HepG2 (cell line): Measurements from ENCODE around the gene HNRNPL. TPM values are rescaled to one million over a fixed set of nuclear protein-coding genes. Genes with fewer than 3 reads are reported as not detected.

ENCODE experiments used
- AFF4 ChIP-seq: sonication (generic); formaldehyde crosslinking; IDR thresholded peaks from 2 replicates; pipeline ENCODE4 v1.4.0; 2020; ENCODE audit warnings: missing genetic modification reagents
- ATF5 ChIP-seq: sonication (generic); formaldehyde crosslinking; IDR thresholded peaks from 2 replicates; pipeline ENCODE4 v1.4.0; 2020; ENCODE audit warnings: mild to moderate bottlenecking, low read depth, missing genetic modification reagents
- BRD4 ChIP-seq: sonication (generic); formaldehyde crosslinking; IDR thresholded peaks from 2 replicates; pipeline ENCODE4 v1.4.0; 2020; ENCODE audit warnings: missing genetic modification reagents
- CHD2 ChIP-seq: IDR thresholded peaks from 2 replicates; pipeline ENCODE4 v1.6.1; 2011; ENCODE audit warnings: low read depth, low read length, improper control_type of control experiment
- HDAC2 ChIP-seq: sonication (generic); formaldehyde crosslinking; IDR thresholded peaks from 2 replicates; pipeline ENCODE4 v1.4.0; 2020; ENCODE audit warnings: missing genetic modification reagents
- HIVEP1 ChIP-seq: sonication (generic); formaldehyde crosslinking; IDR thresholded peaks from 2 replicates; pipeline ENCODE4 v1.4.0; 2020; ENCODE audit warnings: mild to moderate bottlenecking, missing genetic modification reagents
- HMGXB4 ChIP-seq, 2 experiments: sonication (generic) in 1 of 2; formaldehyde crosslinking in 1 of 2; IDR thresholded peaks; 2 replicates each; pipeline versions ENCODE4 v1.4.0 to v1.6.1; 2018 to 2020; ENCODE audit warnings: missing genetic modification reagents in 2 of 2, borderline replicate concordance in 1 of 2, low read depth in 1 of 2, mild to moderate bottlenecking in 1 of 2, missing biosample characterization in 1 of 2
- HNRNPK ChIP-seq: fragments of 200-400 bp; formaldehyde crosslinking; IDR thresholded peaks from 2 replicates; pipeline ENCODE4 v1.6.1; 2018; ENCODE audit warnings: low read length, low read depth, moderate library complexity, mild to moderate bottlenecking; ENCODE audit not compliant: poor library complexity, severe bottlenecking
- KMT2A ChIP-seq: sonication (generic); formaldehyde crosslinking; IDR thresholded peaks from 2 replicates; pipeline ENCODE4 v1.4.0; 2020; ENCODE audit warnings: missing genetic modification reagents
- MTA1 ChIP-seq: sonication (generic); formaldehyde crosslinking; IDR thresholded peaks from 2 replicates; pipeline ENCODE4 v1.4.0; 2020; ENCODE audit warnings: missing genetic modification reagents, mild to moderate bottlenecking, borderline replicate concordance
- NCOA2 ChIP-seq: sonication (generic); formaldehyde crosslinking; IDR thresholded peaks from 2 replicates; pipeline ENCODE4 v1.8.0; 2022; ENCODE audit warnings: inconsistent platforms
- PAX8 ChIP-seq: sonication (generic); formaldehyde crosslinking; IDR thresholded peaks from 2 replicates; pipeline ENCODE4 v1.8.0; 2022; ENCODE audit warnings: mild to moderate bottlenecking, missing genetic modification reagents, borderline replicate concordance
- PRMT3 ChIP-seq: sonication (generic); formaldehyde crosslinking; IDR thresholded peaks from 2 replicates; pipeline ENCODE4 v1.8.1; 2022; ENCODE audit warnings: low read depth, mild to moderate bottlenecking, moderate library complexity, missing genetic modification reagents, borderline replicate concordance
- RARG ChIP-seq: sonication (generic); formaldehyde crosslinking; IDR thresholded peaks from 2 replicates; pipeline ENCODE4 v1.4.0; 2020; ENCODE audit warnings: low read depth, mild to moderate bottlenecking, missing genetic modification reagents
- RORA ChIP-seq: sonication (generic); formaldehyde crosslinking; IDR thresholded peaks from 2 replicates; pipeline ENCODE4 v1.5.0; 2020; ENCODE audit warnings: mild to moderate bottlenecking, missing genetic modification reagents, moderate library complexity
- SMARCC2 ChIP-seq: fragments of 450-650 bp; IDR thresholded peaks from 2 replicates; pipeline ENCODE4 v1.6.1; 2017; ENCODE audit warnings: antibody characterized with exemption, mild to moderate bottlenecking
- TOE1 ChIP-seq: sonication (generic); formaldehyde crosslinking; IDR thresholded peaks from 2 replicates; pipeline ENCODE4 v1.4.0; 2020; ENCODE audit warnings: mild to moderate bottlenecking, missing genetic modification reagents
- ZNF143 ChIP-seq: sonication (generic); formaldehyde crosslinking; IDR thresholded peaks from 2 replicates; pipeline ENCODE4 v1.4.0; 2020; ENCODE audit warnings: missing genetic modification reagents
- ZNF224 ChIP-seq: sonication (generic); formaldehyde crosslinking; IDR thresholded peaks from 2 replicates; pipeline ENCODE4 v1.5.0; 2020; ENCODE audit warnings: mild to moderate bottlenecking, missing genetic modification reagents
- ZNF282 ChIP-seq: fragments of 450-650 bp; IDR thresholded peaks from 2 replicates; pipeline ENCODE4 v1.6.1; 2018; ENCODE audit not compliant: partially characterized antibody
- ZNF367 ChIP-seq: sonication (generic); formaldehyde crosslinking; IDR thresholded peaks from 2 replicates; pipeline ENCODE4 v1.4.0; 2020; ENCODE audit warnings: missing genetic modification reagents, borderline replicate concordance
- ZNF430 ChIP-seq: sonication (generic); formaldehyde crosslinking; IDR thresholded peaks from 2 replicates; pipeline ENCODE4 v1.9.0; 2021; ENCODE audit warnings: mild to moderate bottlenecking, missing genetic modification reagents
- ZNF562 ChIP-seq: sonication (generic); formaldehyde crosslinking; IDR thresholded peaks from 2 replicates; pipeline ENCODE4 v1.8.0; 2022; ENCODE audit warnings: missing genetic modification reagents, borderline replicate concordance
- ZNF567 ChIP-seq: sonication (generic); formaldehyde crosslinking; IDR thresholded peaks from 2 replicates; pipeline ENCODE4 v1.8.1; 2023; ENCODE audit warnings: mild to moderate bottlenecking, missing genetic modification reagents, borderline replicate concordance
- ZNF605 ChIP-seq: sonication (generic); formaldehyde crosslinking; IDR thresholded peaks from 2 replicates; pipeline ENCODE4 v1.8.0; 2022; ENCODE audit warnings: mild to moderate bottlenecking, missing genetic modification reagents
- polyA plus RNA-seq, 8 experiments: library from polyadenylated mRNA; depleted of rRNA in 3 of 8; stranded (reverse) in 7 of 8; unstranded in 1 of 8; fragments of >200 nt; fragmentation: Illumina TruSeq in 4 of 8; extraction: Trizol in 4 of 8; gene quantifications; 2 replicates each; pipeline versions ENCODE4 v1.2.1 to v1.2.3, GENCODE V29; 2011 to 2016; ENCODE audit warnings: low read depth in 4 of 8, missing spikeins in 1 of 8, mixed read lengths in 1 of 8; ENCODE audit not compliant: insufficient read depth in 1 of 8
- total RNA-seq, 5 experiments: library from RNA; depleted of rRNA; stranded (reverse); fragments of >200 nt; fragmentation: Illumina TruSeq; extraction: Trizol; gene quantifications; 2 replicates each; pipeline ENCODE4 v1.2.3, GENCODE V29; 2016; ENCODE audit warnings: low read depth in 1 of 5

HNRNPL gene
- total and polyA plus RNA-seq, 2 of the 13 experiments (the other 11 are each of a cell fraction or from before 2014, with no cell fraction given): 156 to 278 TPM

- no peak for TF ChIP-seq AFF4 (CRISPR knock-in tag)
- no peak for TF ChIP-seq ATF5
- TF ChIP-seq HIVEP1 (CRISPR knock-in tag): no peak
- no peak for TF ChIP-seq NCOA2 (CRISPR knock-in tag)
- TF ChIP-seq ZNF562 (CRISPR knock-in tag): no peak
- peak; percentile 89 for TF ChIP-seq HNRNPK
- TF ChIP-seq PAX8 (CRISPR knock-in tag): no peak
- no peak for TF ChIP-seq PRMT3 (CRISPR knock-in tag)
- no peak for TF ChIP-seq ZNF224 (CRISPR knock-in tag)
- TF ChIP-seq HMGXB4 (CRISPR knock-in tag; IDR thresholded peaks at IDR 0.05; ENCODE audit: borderline replicate concordance in 1 of 2, low read depth in 1 of 2): peak; percentile 24 to 64; a peak in 2 of 4 replicates
- TF ChIP-seq RORA (CRISPR knock-in tag): no peak
- no peak for TF ChIP-seq ZNF143 (CRISPR knock-in tag)
- no peak for TF ChIP-seq KMT2A (CRISPR knock-in tag)
- TF ChIP-seq TOE1 (CRISPR knock-in tag): no peak; the same call in 1 of the 2 replicates
- no peak for TF ChIP-seq SMARCC2
- no peak for TF ChIP-seq ZNF567 (CRISPR knock-in tag)
- TF ChIP-seq MTA1 (CRISPR knock-in tag): peak; percentile 9; the same call in 1 of the 2 replicates
- no peak for TF ChIP-seq ZNF282
- no peak for TF ChIP-seq ZNF605
- no peak for TF ChIP-seq ZNF367 (CRISPR knock-in tag)
- no peak for TF ChIP-seq RARG (CRISPR knock-in tag)
- TF ChIP-seq CHD2: no peak; the same call in 1 of the 2 replicates
- peak; percentile 62; the same call in 1 of the 2 replicates for TF ChIP-seq BRD4 (CRISPR knock-in tag)
- 0 out of 2 replicates have a peak, but pooled peaks have one; percentile 44 for TF ChIP-seq ZNF430 (CRISPR knock-in tag)
- TF ChIP-seq HDAC2 (CRISPR knock-in tag): peak; percentile 33; the same call in 1 of the 2 replicates
Observed at GRCh38 chr19:38851622-38852230, 1.9 kb upstream of the HNRNPL start (continued).
